ENCODE results near the gene NSUN6.

The NSUN6 gene

DNA sequence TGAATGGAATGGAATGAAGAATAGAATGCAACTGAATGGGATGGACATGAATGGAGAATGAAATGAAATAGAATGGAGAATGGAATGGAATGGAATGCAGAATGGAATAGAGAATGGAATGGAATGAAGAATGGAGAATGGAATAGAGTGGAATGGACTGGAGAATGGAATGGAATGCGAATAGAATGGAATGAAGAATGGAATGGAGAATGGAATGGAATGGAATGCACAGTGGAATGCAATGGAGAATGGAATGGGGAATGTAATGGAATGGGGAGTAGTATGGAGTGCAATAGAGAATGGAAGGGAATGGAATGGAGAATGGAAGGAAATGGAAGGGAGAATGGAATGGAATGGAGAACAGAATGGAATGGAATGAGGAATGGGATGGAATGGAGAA, 93.4 kb downstream of the NSUN6 start:
- DNase-seq: no peak

DNA sequence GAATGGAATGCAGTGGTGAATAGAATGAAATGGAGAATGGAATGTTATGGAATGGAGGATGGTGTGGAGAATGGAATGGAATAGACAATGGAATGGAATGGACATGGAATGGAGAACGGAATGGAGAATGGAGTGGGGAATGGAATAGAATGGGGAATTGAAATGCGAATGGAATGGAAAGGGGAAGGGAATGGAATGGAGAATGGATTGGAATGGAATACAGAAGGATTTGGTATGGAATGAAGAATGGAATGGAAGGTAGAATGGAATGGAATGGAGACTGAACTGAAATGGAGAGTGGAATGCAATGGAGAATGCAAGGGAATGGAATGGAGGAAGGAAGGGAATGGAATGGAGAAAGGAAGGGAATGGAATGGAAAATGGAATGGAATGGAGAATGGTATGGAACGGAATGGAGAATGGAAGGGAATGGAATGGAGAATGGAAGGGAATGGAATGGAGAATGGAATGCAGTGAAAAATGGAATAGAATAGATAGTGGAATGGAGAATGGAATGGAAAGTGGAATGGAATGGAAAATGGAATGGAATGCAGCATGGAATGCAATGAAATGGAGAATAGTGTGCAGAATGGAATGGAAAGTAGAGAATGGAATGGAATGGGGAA, 94.8 kb downstream of the NSUN6 start:
- DNase-seq: no peak

GRCh38 chr10:18554479-18554878, 96.9 kb downstream of the NSUN6 start:
- no peak for DNase-seq

- no peak for DNase-seq
Observed at GRCh38 chr10:18551473-18551872, 99.9 kb downstream of the NSUN6 start.

- no peak for DNase-seq
Observed at GRCh38 chr10:18549105-18549504, 102.3 kb downstream of the NSUN6 start.

- DNase-seq: no peak
Observed at GRCh38 chr10:18545621-18546305, 105.6 kb downstream of the NSUN6 start.

DNA sequence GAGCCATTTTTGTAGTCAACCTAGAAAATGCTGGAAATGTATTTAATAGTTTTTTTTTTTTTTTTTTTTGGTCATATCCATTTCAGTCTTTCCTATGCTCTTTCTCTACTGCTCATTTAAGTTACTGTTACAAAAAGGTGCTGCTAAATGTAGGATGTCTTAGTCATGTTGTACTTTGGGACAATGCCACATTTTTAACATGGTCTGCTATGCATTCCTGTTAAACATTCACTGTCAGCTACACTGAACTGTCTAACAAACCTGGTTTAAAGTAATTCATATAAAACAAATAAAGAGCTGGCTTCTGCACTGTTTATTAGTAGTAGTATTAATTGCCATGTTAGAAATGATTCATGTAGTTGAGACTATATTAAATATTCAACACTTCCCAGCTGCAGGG, 108.6 kb downstream of the NSUN6 start:
- no peak for DNase-seq

- no peak for DNase-seq
Observed at GRCh38 chr10:18540195-18540594, 111.2 kb downstream of the NSUN6 start.

DNA sequence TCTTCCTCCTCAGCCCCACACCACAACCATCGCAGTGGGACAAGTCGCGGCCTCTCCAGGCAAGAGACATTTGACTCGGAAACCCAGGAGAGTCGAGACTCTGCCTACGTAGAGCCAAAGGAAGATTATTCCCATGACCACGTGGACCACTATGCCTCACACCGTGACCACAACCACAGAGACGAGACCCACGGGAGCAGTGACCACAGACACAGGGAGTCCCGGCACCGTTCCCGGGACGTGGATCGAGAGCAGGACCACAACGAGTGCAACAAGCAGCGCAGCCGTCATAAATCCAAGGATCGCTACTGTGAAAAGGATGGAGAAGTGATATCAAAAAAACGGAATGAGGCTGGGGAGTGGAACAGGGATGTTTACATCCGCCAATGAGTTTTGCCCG, 112.1 kb downstream of the NSUN6 start:
- no peak for DNase-seq

GRCh38 chr10:18533896-18534295, 117.5 kb downstream of the NSUN6 start:
- DNase-seq: no peak

- DNase-seq: no peak
Observed at GRCh38 chr10:18532881-18533535, 118.4 kb downstream of the NSUN6 start.

- DNase-seq: no peak
Observed at GRCh38 chr10:18528292-18528691, 123.1 kb downstream of the NSUN6 start.

DNA sequence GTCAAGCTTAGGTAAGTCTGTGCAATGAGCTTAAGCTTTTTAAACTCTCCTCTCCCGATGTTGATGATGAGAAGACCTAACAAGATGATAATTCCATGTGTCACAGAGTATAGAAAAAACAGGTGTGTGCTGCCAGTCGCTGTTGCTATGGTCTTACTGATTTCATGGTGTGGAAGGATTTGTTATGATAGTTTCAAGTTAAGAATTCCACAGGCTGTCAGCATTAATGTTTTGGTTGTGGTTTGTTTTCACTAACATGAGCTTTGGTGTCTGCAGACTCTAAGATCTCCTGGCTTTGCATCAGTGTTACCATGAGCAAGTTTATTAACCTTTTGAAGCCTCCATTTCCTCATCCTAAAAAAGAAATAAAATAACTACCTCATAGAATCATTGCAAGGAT, 123.7 kb downstream of the NSUN6 start:
- DNase-seq: no peak

DNA sequence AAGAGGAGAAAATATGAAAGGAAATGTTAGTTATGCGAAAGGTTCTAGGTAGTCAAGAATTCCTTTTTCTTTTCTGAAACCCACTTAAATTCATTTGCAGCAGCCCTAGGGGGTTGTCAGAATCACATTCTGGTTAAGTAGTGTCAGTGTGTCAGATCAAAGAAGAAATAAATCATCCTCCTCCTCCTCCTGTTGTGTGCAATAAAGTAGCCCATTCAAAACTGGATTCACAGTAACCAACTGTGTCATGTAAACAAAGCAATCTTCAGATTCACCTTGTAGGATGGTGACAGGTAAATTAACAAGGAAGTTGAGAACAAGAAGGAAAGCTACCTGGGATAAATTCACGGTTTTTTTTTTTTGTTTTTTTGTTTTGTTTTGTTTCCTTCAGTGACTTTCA, 127.5 kb downstream of the NSUN6 start:
- no peak for DNase-seq

- no peak for DNase-seq
Observed at GRCh38 chr10:18523025-18523424, 128.4 kb downstream of the NSUN6 start.

DNA sequence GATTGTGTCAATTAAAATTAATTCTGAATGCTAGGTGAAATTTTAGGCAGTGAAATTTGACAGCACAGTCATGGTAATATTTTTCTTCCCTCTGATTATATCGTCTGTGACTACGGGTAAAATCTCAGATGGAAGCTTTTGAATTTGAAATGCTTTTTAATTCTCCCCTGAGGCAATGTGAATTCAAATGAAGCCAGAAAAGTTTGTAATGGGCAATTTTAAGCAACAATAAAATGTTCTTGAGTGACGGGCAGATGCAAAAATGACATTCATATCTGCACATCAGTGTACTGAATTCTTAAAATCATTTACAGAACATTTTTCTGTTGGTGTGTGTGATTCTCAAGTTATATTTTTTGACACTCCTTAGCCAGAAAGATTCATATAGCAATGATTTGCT, 134.5 kb downstream of the NSUN6 start:
- DNase-seq: no peak

- DNase-seq: no peak
Observed at GRCh38 chr10:18514537-18514936, 136.8 kb downstream of the NSUN6 start.

- no peak for DNase-seq
Observed at GRCh38 chr10:18508587-18508986, 142.8 kb downstream of the NSUN6 start.

DNA sequence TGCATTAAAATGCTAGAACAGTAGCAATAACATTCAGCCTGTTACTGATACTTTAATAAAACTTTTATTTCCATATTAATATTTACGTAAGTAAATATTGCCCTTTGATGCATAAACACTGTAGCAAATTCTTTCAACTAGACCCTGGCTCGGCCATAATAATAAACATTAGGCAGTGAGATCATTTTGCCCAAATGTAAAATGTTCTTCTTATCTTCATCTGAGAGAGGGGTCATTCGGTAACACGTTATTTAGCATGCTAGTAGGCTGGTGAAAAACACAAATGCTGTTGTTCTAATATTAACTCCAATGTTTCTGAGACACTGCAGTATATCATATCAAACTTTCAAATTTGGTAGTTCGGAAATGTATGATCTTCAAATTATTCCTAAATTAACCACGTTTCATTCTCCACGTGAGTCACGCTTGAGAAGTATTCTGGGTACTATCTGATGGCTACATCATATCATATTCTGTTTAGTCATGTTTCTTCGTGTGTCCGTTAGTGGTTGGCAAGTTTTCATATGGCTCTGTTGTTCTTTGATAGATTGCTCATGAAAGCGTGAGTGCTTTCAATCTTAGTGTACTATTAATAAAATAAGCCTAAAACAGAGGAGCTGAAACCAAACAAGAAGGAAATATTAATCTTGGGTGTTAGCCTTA, 145.8 kb downstream of the NSUN6 start:
- DNase-seq: no peak

DNA sequence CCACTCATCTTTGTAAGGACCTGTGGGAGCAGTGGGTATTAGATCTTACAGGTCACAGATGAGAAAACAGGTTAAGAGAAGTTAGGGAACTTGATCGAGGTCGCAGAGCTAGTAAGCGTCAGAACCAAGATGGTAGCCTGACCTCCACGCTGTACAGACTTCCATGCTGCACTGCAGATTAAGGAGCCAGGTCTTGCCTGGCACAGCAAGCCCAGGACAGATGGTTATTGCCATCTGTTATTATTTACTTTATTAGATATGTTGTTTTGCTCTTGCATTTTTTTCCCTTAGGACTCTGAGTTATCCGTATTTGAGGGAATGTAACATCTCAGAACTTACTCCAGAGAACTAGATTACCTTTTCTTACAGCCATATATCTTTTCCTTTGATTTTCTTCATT, 147.2 kb downstream of the NSUN6 start:
- DNase-seq: no peak

DNA sequence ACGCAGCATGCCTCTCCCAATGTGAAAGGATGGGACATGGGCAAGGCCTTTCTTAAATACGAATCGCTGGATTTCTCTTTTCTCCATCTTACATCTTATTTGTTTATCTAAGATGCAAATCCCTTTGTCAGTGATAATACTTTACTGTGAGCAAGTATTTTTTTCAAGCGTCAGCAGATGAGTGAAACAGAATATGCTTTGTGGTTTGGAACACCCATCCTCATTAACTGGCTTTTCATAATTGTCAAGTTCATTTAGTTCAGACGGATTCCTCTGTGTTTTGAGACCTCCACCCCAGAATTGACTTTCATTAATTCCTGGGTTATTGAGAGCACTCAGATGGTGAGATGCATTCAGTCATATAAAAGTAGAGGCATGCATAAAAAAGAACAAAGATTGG, 149.8 kb downstream of the NSUN6 start:
- no peak for DNase-seq

DNA sequence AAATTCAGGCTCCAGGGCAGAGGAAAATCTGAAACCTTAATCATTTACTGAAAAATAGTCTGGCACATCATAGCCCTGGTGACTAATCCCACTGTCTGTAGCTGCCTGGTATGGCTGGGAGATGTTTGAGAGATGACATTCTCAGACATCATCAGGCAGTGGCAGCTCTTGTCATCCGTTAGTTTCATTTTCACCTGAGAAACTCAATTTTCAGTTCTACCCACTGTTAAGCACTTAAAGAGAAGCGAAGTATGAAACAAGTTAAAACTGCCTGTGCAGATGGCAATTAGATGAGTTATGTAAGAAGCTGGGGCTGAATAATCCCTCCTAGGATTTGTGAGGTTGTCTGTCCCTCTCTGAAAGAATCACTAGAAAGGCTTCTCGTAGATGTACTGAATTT, 150.2 kb downstream of the NSUN6 start:
- DNase-seq: no peak

- no peak for DNase-seq
Observed at GRCh38 chr10:18500576-18500975, 150.8 kb downstream of the NSUN6 start.

DNA sequence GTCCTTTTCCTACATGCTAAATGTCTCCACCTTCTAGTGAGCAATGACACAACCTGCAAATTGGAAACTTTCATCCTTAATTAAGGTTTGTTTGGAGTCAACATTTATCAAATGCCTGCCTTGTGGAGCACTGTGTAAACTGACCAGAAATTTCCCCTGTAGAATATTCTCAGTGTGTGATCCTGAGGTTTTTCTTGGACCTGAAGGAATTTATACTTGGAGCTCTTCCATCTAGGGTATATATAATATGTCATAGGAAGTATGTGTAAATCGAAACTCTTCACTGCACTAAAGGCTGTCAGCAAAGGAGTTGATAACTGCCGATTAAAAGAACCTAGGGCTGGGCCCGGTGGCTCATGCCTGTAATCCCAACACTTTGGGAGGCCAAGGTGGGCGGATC, 152.4 kb downstream of the NSUN6 start:
- no peak for DNase-seq

All from NK-92 treated with Interleukin-12 subunit alpha and Interleukin-12 subunit beta, amount 100 ng/mL, for 24 hours (cell line).